ENCODE results near the gene FHIT.

Gene FHIT

GRCh38 chr3:60336061-60336460 is 915.2 kb downstream of the FHIT start:
- Histone ChIP-seq H3K4me3 (ENCODE audit: insufficient read length, low read depth) (no peak overlapping the region), H3K36me3 (ENCODE audit: insufficient read depth, insufficient read length, low read length) (no peaks in the 10 kb centered on the region)

GRCh38 chr3:60333710-60334109 is 917.5 kb downstream of the FHIT start:
- Histone ChIP-seq H3K4me3 (ENCODE audit: insufficient read length, low read depth) (no peak overlapping the region), H3K9ac (ENCODE audit: insufficient read length, low read depth) (no peak overlapping the region), H3K4me1 (ENCODE audit: insufficient read depth, insufficient read length) (no peaks in the 10 kb centered on the region), H3K36me3 (ENCODE audit: insufficient read depth, insufficient read length, low read length) (no peaks in the 10 kb centered on the region), H3K27me3 (ENCODE audit: insufficient read depth, insufficient read length) (no peaks in the 10 kb centered on the region), H3K9me3 (ENCODE audit: insufficient read depth, low read length) (no peaks in the 10 kb centered on the region)
- no peak for TF ChIP-seq ZNF274 (IDR thresholded peaks at IDR 0.05; ENCODE audit: low read depth, low read length)
- TF ChIP-seq SUZ12 (IDR thresholded peaks at IDR 0.05; ENCODE audit: extremely low read depth, insufficient read depth, insufficient read length): no peak
- no peak for TF ChIP-seq YY1 (IDR thresholded peaks at IDR 0.05; ENCODE audit: insufficient read depth, insufficient read length)
- no peak for DNase-seq (ENCODE audit: low read depth, low spot score)

More at GRCh38 chr3:60336061-60336460, 915.2 kb downstream of the FHIT start:
- Histone ChIP-seq H3K27me3 (ENCODE audit: insufficient read depth, insufficient read length) (no peaks in the 10 kb centered on the region), H3K4me1 (ENCODE audit: insufficient read depth, insufficient read length) (no peaks in the 10 kb centered on the region), H3K9me3 (ENCODE audit: insufficient read depth, low read length) (no peaks in the 10 kb centered on the region), H3K9ac (ENCODE audit: insufficient read length, low read depth) (no peak overlapping the region)
- DNase-seq (ENCODE audit: low read depth, low spot score): no peak
- TF ChIP-seq SUZ12 (IDR thresholded peaks at IDR 0.05; ENCODE audit: extremely low read depth, insufficient read depth, insufficient read length) (no peak), YY1 (IDR thresholded peaks at IDR 0.05; ENCODE audit: insufficient read depth, insufficient read length) (no peak), ZNF274 (IDR thresholded peaks at IDR 0.05; ENCODE audit: low read depth, low read length) (no peak)

GRCh38 chr3:60330107-60330506 is 921.1 kb downstream of the FHIT start:
- no peak for DNase-seq (ENCODE audit: low read depth, low spot score)
- H3K27me3 ChIP-seq (ENCODE audit: insufficient read depth, insufficient read length): no peaks in the 10 kb centered on the region

GRCh38 chr3:60325610-60326170 is 925.6 kb downstream of the FHIT start:
- Histone ChIP-seq H3K4me1 (ENCODE audit: insufficient read depth, insufficient read length) (no peaks in the 10 kb centered on the region), H3K9ac (ENCODE audit: insufficient read length, low read depth) (no peak overlapping the region), H3K27me3 (ENCODE audit: insufficient read depth, insufficient read length) (no peaks in the 10 kb centered on the region), H3K4me3 (ENCODE audit: insufficient read length, low read depth) (no peak overlapping the region), H3K36me3 (ENCODE audit: insufficient read depth, insufficient read length, low read length) (no peaks in the 10 kb centered on the region), H3K9me3 (ENCODE audit: insufficient read depth, low read length) (no peaks in the 10 kb centered on the region)
- TF ChIP-seq SUZ12 (IDR thresholded peaks at IDR 0.05; ENCODE audit: extremely low read depth, insufficient read depth, insufficient read length): no peak
- no peak for TF ChIP-seq YY1 (IDR thresholded peaks at IDR 0.05; ENCODE audit: insufficient read depth, insufficient read length)
- TF ChIP-seq ZNF274 (IDR thresholded peaks at IDR 0.05; ENCODE audit: low read depth, low read length): no peak
- DNase-seq (ENCODE audit: low read depth, low spot score): no peak

More at GRCh38 chr3:60330107-60330506, 921.1 kb downstream of the FHIT start:
- no peaks in the 10 kb centered on the region for H3K36me3 ChIP-seq (ENCODE audit: insufficient read depth, insufficient read length, low read length)
- no peaks in the 10 kb centered on the region for H3K9me3 ChIP-seq (ENCODE audit: insufficient read depth, low read length)
- H3K4me3 ChIP-seq (ENCODE audit: insufficient read length, low read depth): no peak overlapping the region
- no peak for TF ChIP-seq SUZ12 (IDR thresholded peaks at IDR 0.05; ENCODE audit: extremely low read depth, insufficient read depth, insufficient read length)
- TF ChIP-seq ZNF274 (IDR thresholded peaks at IDR 0.05; ENCODE audit: low read depth, low read length): no peak
- TF ChIP-seq YY1 (IDR thresholded peaks at IDR 0.05; ENCODE audit: insufficient read depth, insufficient read length): no peak
- no peak overlapping the region for H3K9ac ChIP-seq (ENCODE audit: insufficient read length, low read depth)
- H3K4me1 ChIP-seq (ENCODE audit: insufficient read depth, insufficient read length): no peaks in the 10 kb centered on the region

GRCh38 chr3:60323651-60324050 is 927.6 kb downstream of the FHIT start:
- no peak for DNase-seq (ENCODE audit: low read depth, low spot score)
- H3K9me3 ChIP-seq (ENCODE audit: insufficient read depth, low read length): no peaks in the 10 kb centered on the region
- TF ChIP-seq ZNF274 (IDR thresholded peaks at IDR 0.05; ENCODE audit: low read depth, low read length) (no peak), SUZ12 (IDR thresholded peaks at IDR 0.05; ENCODE audit: extremely low read depth, insufficient read depth, insufficient read length) (no peak), YY1 (IDR thresholded peaks at IDR 0.05; ENCODE audit: insufficient read depth, insufficient read length) (no peak)
- H3K4me3 ChIP-seq (ENCODE audit: insufficient read length, low read depth): no peak overlapping the region
- H3K36me3 ChIP-seq (ENCODE audit: insufficient read depth, insufficient read length, low read length): no peaks in the 10 kb centered on the region
- no peak overlapping the region for H3K9ac ChIP-seq (ENCODE audit: insufficient read length, low read depth)
- H3K27me3 ChIP-seq (ENCODE audit: insufficient read depth, insufficient read length): no peaks in the 10 kb centered on the region
- H3K4me1 ChIP-seq (ENCODE audit: insufficient read depth, insufficient read length): no peaks in the 10 kb centered on the region

- H3K9me3 ChIP-seq (ENCODE audit: insufficient read depth, low read length): no peaks in the 10 kb centered on the region
Observed at GRCh38 chr3:60323180-60323579, 928.1 kb downstream of the FHIT start.

GRCh38 chr3:60322298-60322856 is 928.9 kb downstream of the FHIT start:
- H3K9me3 ChIP-seq (ENCODE audit: insufficient read depth, low read length): no peaks in the 10 kb centered on the region
- TF ChIP-seq YY1 (IDR thresholded peaks at IDR 0.05; ENCODE audit: insufficient read depth, insufficient read length) (no peak), ZNF274 (IDR thresholded peaks at IDR 0.05; ENCODE audit: low read depth, low read length) (no peak)
- H3K4me3 ChIP-seq (ENCODE audit: insufficient read length, low read depth): no peak overlapping the region
- H3K4me1 ChIP-seq (ENCODE audit: insufficient read depth, insufficient read length): no peaks in the 10 kb centered on the region
- H3K27me3 ChIP-seq (ENCODE audit: insufficient read depth, insufficient read length): no peaks in the 10 kb centered on the region
- DNase-seq (ENCODE audit: low read depth, low spot score): no peak
- H3K36me3 ChIP-seq (ENCODE audit: insufficient read depth, insufficient read length, low read length): no peaks in the 10 kb centered on the region
- H3K9ac ChIP-seq (ENCODE audit: insufficient read length, low read depth): no peak overlapping the region

More at GRCh38 chr3:60323180-60323579, 928.1 kb downstream of the FHIT start:
- Histone ChIP-seq H3K4me3 (ENCODE audit: insufficient read length, low read depth) (no peak overlapping the region), H3K27me3 (ENCODE audit: insufficient read depth, insufficient read length) (no peaks in the 10 kb centered on the region), H3K9ac (ENCODE audit: insufficient read length, low read depth) (no peak overlapping the region), H3K4me1 (ENCODE audit: insufficient read depth, insufficient read length) (no peaks in the 10 kb centered on the region), H3K36me3 (ENCODE audit: insufficient read depth, insufficient read length, low read length) (no peaks in the 10 kb centered on the region)
- no peak for DNase-seq (ENCODE audit: low read depth, low spot score)
- TF ChIP-seq ZNF274 (IDR thresholded peaks at IDR 0.05; ENCODE audit: low read depth, low read length) (no peak), SUZ12 (IDR thresholded peaks at IDR 0.05; ENCODE audit: extremely low read depth, insufficient read depth, insufficient read length) (no peak), YY1 (IDR thresholded peaks at IDR 0.05; ENCODE audit: insufficient read depth, insufficient read length) (no peak)
